HepG2 (cell line): ENCODE data around the gene KIAA1755. TPM values are rescaled to one million over a fixed set of nuclear protein-coding genes. Genes with fewer than 3 reads are reported as not detected.

ENCODE experiments used
- ATF6 ChIP-seq: sonication (generic); formaldehyde crosslinking; conservative IDR thresholded peaks from 2 replicates; pipeline ENCODE4 v1.4.0; 2020; ENCODE audit warnings: missing genetic modification reagents
- CBFB ChIP-seq: sonication (generic); formaldehyde crosslinking; IDR thresholded peaks from 2 replicates; pipeline ENCODE4 v1.4.0; 2020; ENCODE audit warnings: missing genetic modification reagents
- CBX5 ChIP-seq: sonication (generic); formaldehyde crosslinking; IDR thresholded peaks from 2 replicates; pipeline ENCODE4 v1.4.0; 2020; ENCODE audit warnings: missing genetic modification reagents, borderline replicate concordance
- FOSL1 ChIP-seq: sonication (generic); formaldehyde crosslinking; IDR thresholded peaks from 2 replicates; pipeline ENCODE4 v1.9.0; 2021; ENCODE audit warnings: missing genetic modification reagents, borderline replicate concordance
- HMG20A ChIP-seq: IDR thresholded peaks from 2 replicates; pipeline ENCODE4 v1.6.1; 2016; ENCODE audit warnings: borderline replicate concordance
- NAIF1 ChIP-seq: sonication (generic); formaldehyde crosslinking; IDR thresholded peaks from 2 replicates; pipeline ENCODE4 v1.5.0; 2020; ENCODE audit warnings: mild to moderate bottlenecking, missing genetic modification reagents, borderline replicate concordance
- NFIC ChIP-seq: IDR thresholded peaks from 2 replicates; pipeline ENCODE4 v1.6.1; 2012; ENCODE audit warnings: mild to moderate bottlenecking, low read length, inconsistent platforms
- NFYB ChIP-seq: sonication (generic); formaldehyde crosslinking; IDR thresholded peaks from 2 replicates; pipeline ENCODE4 v1.4.0; 2020; ENCODE audit warnings: missing genetic modification reagents
- RNF219 ChIP-seq: sonication (generic); formaldehyde crosslinking; IDR thresholded peaks from 2 replicates; pipeline ENCODE4 v1.5.0; 2020; ENCODE audit warnings: mild to moderate bottlenecking, missing genetic modification reagents
- SIN3B ChIP-seq: fragments of 150-350 bp; IDR thresholded peaks from 2 replicates; pipeline ENCODE4 v1.6.1; 2014; ENCODE audit warnings: low read length
- SMAD1 ChIP-seq: sonication (generic); formaldehyde crosslinking; IDR thresholded peaks from 2 replicates; pipeline ENCODE4 v1.4.0; 2020; ENCODE audit warnings: missing genetic modification reagents, low read depth, mild to moderate bottlenecking, borderline replicate concordance
- TFE3 ChIP-seq: IDR thresholded peaks from 2 replicates; pipeline ENCODE4 v1.6.1; 2016
- TOPORS ChIP-seq: sonication (generic); formaldehyde crosslinking; IDR thresholded peaks from 2 replicates; pipeline ENCODE4 v1.8.0; 2023; ENCODE audit warnings: mild to moderate bottlenecking, missing genetic modification reagents
- ZFP41 ChIP-seq: sonication (generic); formaldehyde crosslinking; IDR thresholded peaks from 2 replicates; pipeline ENCODE4 v1.4.0; 2020; ENCODE audit warnings: mild to moderate bottlenecking, missing genetic modification reagents, borderline replicate concordance
- ZNF367 ChIP-seq: sonication (generic); formaldehyde crosslinking; IDR thresholded peaks from 2 replicates; pipeline ENCODE4 v1.4.0; 2020; ENCODE audit warnings: missing genetic modification reagents, borderline replicate concordance
- ZNF512 ChIP-seq: sonication (generic); formaldehyde crosslinking; IDR thresholded peaks from 2 replicates; pipeline ENCODE4 v1.4.0; 2020; ENCODE audit warnings: mild to moderate bottlenecking, missing genetic modification reagents
- ZNF597 ChIP-seq: sonication (generic); formaldehyde crosslinking; IDR thresholded peaks from 2 replicates; pipeline ENCODE4 v1.5.0; 2020; ENCODE audit warnings: missing genetic modification reagents
- ZNF737 ChIP-seq: sonication (generic); formaldehyde crosslinking; IDR thresholded peaks from 2 replicates; pipeline ENCODE4 v1.5.0; 2020; ENCODE audit warnings: missing genetic modification reagents, mild to moderate bottlenecking, borderline replicate concordance
- ZNF776 ChIP-seq: sonication (generic); formaldehyde crosslinking; IDR thresholded peaks from 2 replicates; pipeline ENCODE4 v1.4.0; 2020; ENCODE audit warnings: mild to moderate bottlenecking, missing genetic modification reagents
- ZNF883 ChIP-seq: sonication (generic); formaldehyde crosslinking; IDR thresholded peaks from 2 replicates; pipeline ENCODE4 v1.5.1; 2020; ENCODE audit warnings: mild to moderate bottlenecking, missing genetic modification reagents; ENCODE audit errors: not compliant biosample characterization
- ZSCAN9 ChIP-seq: IDR thresholded peaks from 2 replicates; pipeline ENCODE4 v1.6.1; 2016; ENCODE audit warnings: borderline replicate concordance
- polyA plus RNA-seq, 8 experiments: library from polyadenylated mRNA; depleted of rRNA in 3 of 8; stranded (reverse) in 7 of 8; unstranded in 1 of 8; fragments of >200 nt; fragmentation: Illumina TruSeq in 4 of 8; extraction: Trizol in 4 of 8; gene quantifications; 2 replicates each; pipeline versions ENCODE4 v1.2.1 to v1.2.3, GENCODE V29; 2011 to 2016; ENCODE audit warnings: low read depth in 4 of 8, missing spikeins in 1 of 8, mixed read lengths in 1 of 8; ENCODE audit not compliant: insufficient read depth in 1 of 8
- total RNA-seq, 5 experiments: library from RNA; depleted of rRNA; stranded (reverse); fragments of >200 nt; fragmentation: Illumina TruSeq; extraction: Trizol; gene quantifications; 2 replicates each; pipeline ENCODE4 v1.2.3, GENCODE V29; 2016; ENCODE audit warnings: low read depth in 1 of 5

KIAA1755 gene
- total and polyA plus RNA-seq, 2 of the 13 experiments (the other 11 are each of a cell fraction or from before 2014, with no cell fraction given): 0.04 TPM; not detected in 1

DNA sequence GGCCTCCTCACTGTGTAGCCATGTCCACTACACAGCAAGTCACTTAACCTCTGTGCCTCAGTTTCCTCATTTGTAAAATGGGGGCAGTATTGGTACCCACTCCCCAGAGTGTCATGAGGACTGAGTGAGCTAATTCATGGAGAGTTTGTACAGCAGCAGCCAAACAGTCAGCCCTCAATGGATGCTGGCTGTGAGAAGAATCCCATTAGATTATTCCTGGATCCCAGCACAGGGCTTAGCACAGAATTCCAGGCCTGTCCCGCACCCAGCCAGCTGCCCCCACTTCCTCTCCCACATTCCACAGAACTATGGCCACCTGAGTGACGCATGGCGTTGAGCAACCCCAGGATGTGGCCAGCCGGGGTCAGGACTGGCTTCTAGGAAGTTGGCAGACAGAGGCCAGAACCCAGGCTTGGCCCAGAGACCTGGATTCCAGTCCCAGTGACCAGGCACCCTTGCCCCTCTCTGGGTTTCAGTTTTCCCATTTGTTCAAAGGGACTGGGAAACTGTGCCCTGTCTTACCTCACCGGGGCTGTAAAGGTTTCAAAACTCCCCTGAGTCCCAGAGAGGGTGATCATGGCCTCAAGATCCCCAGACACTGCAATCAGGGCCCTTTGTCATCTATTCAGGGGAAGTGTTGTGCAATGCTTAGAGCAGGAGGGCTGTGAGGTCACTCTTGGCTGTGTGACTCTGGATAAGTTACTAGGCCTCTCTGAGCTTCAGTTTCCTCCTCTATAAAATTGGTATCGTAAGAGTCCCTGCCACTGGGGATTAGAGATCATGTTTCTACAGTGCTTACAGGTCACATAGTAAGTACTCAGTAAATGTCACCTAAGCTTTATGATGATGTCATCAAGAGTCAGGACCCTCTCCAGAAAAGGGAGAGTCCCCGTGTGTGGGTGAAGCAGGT is 92.4 kb downstream of the KIAA1755 start (continued):
- TF ChIP-seq ATF6 (no peak), ZNF737 (CRISPR knock-in tag) (no peak), CBX5 (CRISPR knock-in tag) (peak; percentile 84; the same call in 1 of the 2 replicates), ZNF367 (CRISPR knock-in tag) (no peak), CBFB (CRISPR knock-in tag) (peak; percentile 58; the same call in 1 of the 2 replicates), SIN3B (no peak), ZNF597 (no peak), RNF219 (CRISPR knock-in tag) (no peak), ZNF512 (no peak), ZNF776 (CRISPR knock-in tag) (peak; percentile 79; the same call in 1 of the 2 replicates), ZFP41 (CRISPR knock-in tag) (no peak), TFE3 (CRISPR knock-in tag) (peak; percentile 59), TOPORS (no peak), SMAD1 (CRISPR knock-in tag) (no peak), NAIF1 (CRISPR knock-in tag) (no peak), HMG20A (CRISPR knock-in tag) (peak; percentile 40; the same call in 1 of the 2 replicates), NFIC (no peak), FOSL1 (CRISPR knock-in tag) (peak; percentile 62), NFYB (CRISPR knock-in tag) (no peak), ZSCAN9 (CRISPR knock-in tag) (no peak), ZNF883 (CRISPR knock-in tag) (no peak)
